WTC11 (cell line): Measurements from ENCODE around the gene PPP1R9A.

Experiments
- CBFB ChIP-seq: sonication (generic); formaldehyde crosslinking; IDR thresholded peaks from 2 replicates; pipeline ENCODE4 v1.8.1; 2022; ENCODE audit warnings: mild to moderate bottlenecking, low read depth, missing genetic modification reagents
- CREB1 ChIP-seq: sonication (generic); formaldehyde crosslinking; IDR thresholded peaks from 2 replicates; pipeline ENCODE4 v1.8.0; 2023; ENCODE audit warnings: mild to moderate bottlenecking, missing genetic modification reagents
- ELF4 ChIP-seq: sonication (generic); formaldehyde crosslinking; IDR thresholded peaks from 2 replicates; pipeline ENCODE4 v1.8.1; 2022; ENCODE audit warnings: low read depth, mild to moderate bottlenecking, moderate library complexity, missing genetic modification reagents
- ESRRA ChIP-seq: sonication (generic); formaldehyde crosslinking; IDR thresholded peaks from 2 replicates; pipeline ENCODE4 v1.8.1; 2022; ENCODE audit warnings: mild to moderate bottlenecking, missing genetic modification reagents, borderline replicate concordance
- GABPB1 ChIP-seq: sonication (generic); formaldehyde crosslinking; IDR thresholded peaks from 2 replicates; pipeline ENCODE4 v1.8.1; 2023; ENCODE audit warnings: mild to moderate bottlenecking, missing genetic modification reagents
- JUN ChIP-seq: sonication (generic); formaldehyde crosslinking; IDR thresholded peaks from 2 replicates; pipeline ENCODE4 v1.8.0; 2023; ENCODE audit warnings: mild to moderate bottlenecking, missing genetic modification reagents
- MAX ChIP-seq: sonication (generic); formaldehyde crosslinking; IDR thresholded peaks from 2 replicates; pipeline ENCODE4 v1.8.0; 2022; ENCODE audit warnings: mild to moderate bottlenecking, missing genetic modification reagents
- NFE2L1 ChIP-seq: sonication (generic); formaldehyde crosslinking; IDR thresholded peaks from 2 replicates; pipeline ENCODE4 v1.8.1; 2023; ENCODE audit warnings: missing genetic modification reagents
- NR1H2 ChIP-seq: sonication (generic); formaldehyde crosslinking; IDR thresholded peaks from 2 replicates; pipeline ENCODE4 v1.9.0; 2021; ENCODE audit warnings: mild to moderate bottlenecking, moderate library complexity, missing genetic modification reagents
- STAT6 ChIP-seq: sonication (generic); formaldehyde crosslinking; conservative IDR thresholded peaks from 2 replicates; pipeline ENCODE4 v1.8.1; 2023; ENCODE audit warnings: mild to moderate bottlenecking, low read depth, missing genetic modification reagents, moderate library complexity
- TCF7 ChIP-seq: sonication (generic); formaldehyde crosslinking; IDR thresholded peaks from 2 replicates; pipeline ENCODE4 v1.8.0; 2022; ENCODE audit warnings: mild to moderate bottlenecking, low read depth, missing genetic modification reagents, moderate library complexity
- TF ChIP-seq, protein P1 (sequence below): fragments of 200-600 bp; IDR thresholded peaks from 2 replicates; pipeline ENCODE4 v1.8.0; 2022; ENCODE audit warnings: antibody characterized with exemption

DNA sequence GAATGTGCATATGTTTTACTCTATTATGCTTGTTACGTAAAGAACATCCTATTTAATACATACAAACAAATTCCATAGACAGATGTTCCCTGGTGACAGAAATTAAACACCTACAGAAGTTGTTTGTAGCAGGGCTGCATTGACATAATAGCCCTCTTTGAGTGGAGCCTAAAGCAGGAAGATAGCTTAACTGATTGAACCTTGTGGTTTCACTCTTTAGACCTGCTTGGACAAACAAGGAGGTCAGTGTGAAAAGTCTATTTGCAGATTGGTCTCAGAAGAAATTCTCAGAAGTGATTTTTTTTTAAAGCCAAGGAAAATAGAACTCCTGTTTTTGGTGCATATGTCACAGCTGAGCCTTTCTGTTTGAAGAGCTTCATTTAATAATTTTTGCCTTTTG lies 121.3 kb downstream of the PPP1R9A start:
- TF ChIP-seq TCF7 (CRISPR knock-in tag), result no peak
- no peak for TF ChIP-seq STAT6
- no peak for TF ChIP-seq ELF4 (CRISPR knock-in tag)
- no peak for TF ChIP-seq CBFB
- TF ChIP-seq, protein P1, sequence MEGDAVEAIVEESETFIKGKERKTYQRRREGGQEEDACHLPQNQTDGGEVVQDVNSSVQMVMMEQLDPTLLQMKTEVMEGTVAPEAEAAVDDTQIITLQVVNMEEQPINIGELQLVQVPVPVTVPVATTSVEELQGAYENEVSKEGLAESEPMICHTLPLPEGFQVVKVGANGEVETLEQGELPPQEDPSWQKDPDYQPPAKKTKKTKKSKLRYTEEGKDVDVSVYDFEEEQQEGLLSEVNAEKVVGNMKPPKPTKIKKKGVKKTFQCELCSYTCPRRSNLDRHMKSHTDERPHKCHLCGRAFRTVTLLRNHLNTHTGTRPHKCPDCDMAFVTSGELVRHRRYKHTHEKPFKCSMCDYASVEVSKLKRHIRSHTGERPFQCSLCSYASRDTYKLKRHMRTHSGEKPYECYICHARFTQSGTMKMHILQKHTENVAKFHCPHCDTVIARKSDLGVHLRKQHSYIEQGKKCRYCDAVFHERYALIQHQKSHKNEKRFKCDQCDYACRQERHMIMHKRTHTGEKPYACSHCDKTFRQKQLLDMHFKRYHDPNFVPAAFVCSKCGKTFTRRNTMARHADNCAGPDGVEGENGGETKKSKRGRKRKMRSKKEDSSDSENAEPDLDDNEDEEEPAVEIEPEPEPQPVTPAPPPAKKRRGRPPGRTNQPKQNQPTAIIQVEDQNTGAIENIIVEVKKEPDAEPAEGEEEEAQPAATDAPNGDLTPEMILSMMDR, result no peak
- no peak for TF ChIP-seq ESRRA (CRISPR knock-in tag)
- no peak for TF ChIP-seq MAX
- no peak for TF ChIP-seq CREB1
- TF ChIP-seq NR1H2 (CRISPR knock-in tag), result no peak
- TF ChIP-seq GABPB1, result no peak
- TF ChIP-seq JUN (CRISPR knock-in tag), result no peak
- no peak for TF ChIP-seq NFE2L1 (CRISPR knock-in tag)
